HL-60/S4 treated with retinoic acid at 250 ng/mL for 4 days and 3 days (cell line): ENCODE measurements around the gene PARD3B.

Source experiments
- in situ Hi-C: fragments of 300-500 bp; cut with MboI; formaldehyde crosslinking; loops from 2 replicates; pipeline ENCODE4 v1.7.0; 2022; ENCODE audit warnings: low sequenced_read_pairs

Gene PARD3B

GRCh38 chr2:205169464-205169863 is 624.2 kb downstream of the PARD3B start:
- in situ Hi-C loops = no loop called here

GRCh38 chr2:205170399-205170798 is 625.1 kb downstream of the PARD3B start:
- in situ Hi-C loops = no loop called here

GRCh38 chr2:205171261-205171940 is 626.1 kb downstream of the PARD3B start:
- in situ Hi-C loops = no loop called here

- in situ Hi-C loops = no loop called here
Measured at GRCh38 chr2:205175831-205176230, 630.6 kb downstream of the PARD3B start.

GRCh38 chr2:205176546-205176945 is 631.3 kb downstream of the PARD3B start:
- in situ Hi-C loops = no loop called here

GRCh38 chr2:205177546-205177945 is 632.3 kb downstream of the PARD3B start:
- in situ Hi-C loops = no loop called here

GRCh38 chr2:205180730-205181129 is 635.5 kb downstream of the PARD3B start:
- in situ Hi-C loops = no loop called here

GRCh38 chr2:205187731-205188130 is 642.5 kb downstream of the PARD3B start:
- in situ Hi-C loops = no loop called here

GRCh38 chr2:205188239-205189138 is 643.2 kb downstream of the PARD3B start:
- in situ Hi-C loops = no loop called here

GRCh38 chr2:205189301-205189700 is 644.0 kb downstream of the PARD3B start:
- in situ Hi-C loops = no loop called here

GRCh38 chr2:205190528-205190927 is 645.3 kb downstream of the PARD3B start:
- in situ Hi-C loops = no loop called here

- in situ Hi-C loops = no loop called here
Measured at GRCh38 chr2:205193125-205193835, 648.0 kb downstream of the PARD3B start.

GRCh38 chr2:205193836-205194228 is 648.6 kb downstream of the PARD3B start:
- in situ Hi-C loops = no loop called here

- in situ Hi-C loops = no loop called here
Measured at GRCh38 chr2:205197468-205198139, 652.3 kb downstream of the PARD3B start.

- in situ Hi-C loops = no loop called here
Measured at GRCh38 chr2:205198140-205198525, 652.9 kb downstream of the PARD3B start.

GRCh38 chr2:205199165-205199850 is 654.0 kb downstream of the PARD3B start:
- in situ Hi-C loops = no loop called here

- in situ Hi-C loops = no loop called here
Measured at GRCh38 chr2:205210494-205210893, 665.2 kb downstream of the PARD3B start.

GRCh38 chr2:205212357-205212756 is 667.1 kb downstream of the PARD3B start:
- in situ Hi-C loops = no loop called here

- in situ Hi-C loops = no loop called here
Measured at GRCh38 chr2:205216092-205216491, 670.8 kb downstream of the PARD3B start.

- in situ Hi-C loops = no loop called here
Measured at GRCh38 chr2:205216580-205216979, 671.3 kb downstream of the PARD3B start.
